ENCODE data around the gene FAH.
"Not testable (repeated sequence)": the region's sequence is repeated elsewhere in the genome, so short reads cannot be mapped to it uniquely, and the experiment has no call there.

Gene FAH

GRCh38 chr15:80152896-80153876 lies at the start of gene FAH:
TSS of gene FAH (plus strand) at chr15:80152999. CDS start at chr15:80153055, 56 bp downstream.
- no peak for DNase-seq (ENCODE audit: low spot score)

DNA sequence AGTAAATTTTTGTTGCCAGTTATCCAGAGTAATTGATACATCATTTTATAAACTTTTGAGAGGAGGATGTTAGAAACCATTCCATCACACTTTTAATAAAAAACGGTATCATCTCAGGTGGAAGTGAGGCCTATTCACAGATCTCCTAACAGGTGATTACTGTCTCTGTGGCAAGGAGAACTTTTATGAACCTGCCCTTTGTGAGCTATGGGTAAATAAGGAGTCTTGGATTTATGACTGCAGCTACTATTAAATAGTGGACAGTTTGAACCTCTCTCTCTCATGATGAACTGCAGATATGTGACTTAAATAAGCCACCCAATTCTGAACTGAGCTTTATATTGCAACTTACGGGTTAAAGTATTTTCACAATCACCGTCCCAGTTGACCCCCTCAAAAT lies 47.6 kb upstream of the FAH start:
- DNase-seq (ENCODE audit: low spot score): no peak

- DNase-seq (ENCODE audit: low spot score): no peak
These were observed 47.2 kb upstream of the FAH start for GRCh38 chr15:80105595-80105994.

DNA sequence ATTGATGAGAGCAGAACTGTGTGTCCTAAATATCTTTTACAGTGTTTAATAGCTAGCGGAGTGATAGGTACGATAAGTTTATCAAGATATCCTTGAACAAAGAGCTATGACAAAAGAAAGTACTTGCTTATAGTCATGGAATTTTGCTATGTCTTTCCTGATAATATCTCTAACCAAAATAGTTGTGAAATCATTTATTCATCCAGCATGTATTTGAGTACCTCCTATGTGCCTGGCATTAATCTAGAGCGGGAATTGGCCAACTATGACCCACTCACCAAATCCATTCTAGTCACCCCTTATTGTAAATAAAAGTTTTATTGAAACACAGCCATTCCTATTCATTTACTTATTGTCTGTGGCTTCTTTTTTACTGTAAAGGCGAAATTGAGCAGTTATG lies 46.7 kb upstream of the FAH start:
- DNase-seq (ENCODE audit: low spot score): no peak

DNA sequence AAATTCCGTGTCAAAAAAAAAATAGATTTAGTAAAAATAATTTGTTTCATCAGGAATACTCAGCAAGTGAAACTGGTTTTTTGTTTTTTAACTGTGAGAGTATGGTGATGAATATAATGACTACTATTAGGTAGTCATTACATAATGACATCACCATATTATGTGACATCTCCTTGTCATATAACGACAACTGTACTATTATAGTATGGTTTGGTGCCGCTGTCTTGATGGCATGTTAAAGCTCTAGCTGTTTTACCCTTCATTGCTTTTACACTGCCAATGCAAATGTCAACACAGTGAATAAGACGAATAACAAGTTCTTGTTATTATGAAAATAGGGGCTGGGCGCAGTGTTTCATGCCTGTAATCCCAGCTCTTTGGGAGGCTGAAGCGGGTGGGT lies 45.6 kb upstream of the FAH start:
- DNase-seq (ENCODE audit: low spot score): no peak

- DNase-seq (ENCODE audit: low spot score): no peak
These were observed 45.0 kb upstream of the FAH start for GRCh38 chr15:80107774-80108173.

GRCh38 chr15:80109388-80109787 lies 43.4 kb upstream of the FAH start:
- no peak for DNase-seq (ENCODE audit: low spot score)

- DNase-seq (ENCODE audit: low spot score): no peak
These were observed 41.9 kb upstream of the FAH start for GRCh38 chr15:80110920-80111319.

- no peak for DNase-seq (ENCODE audit: low spot score)
These were observed 38.7 kb upstream of the FAH start for GRCh38 chr15:80114114-80114513.

DNA sequence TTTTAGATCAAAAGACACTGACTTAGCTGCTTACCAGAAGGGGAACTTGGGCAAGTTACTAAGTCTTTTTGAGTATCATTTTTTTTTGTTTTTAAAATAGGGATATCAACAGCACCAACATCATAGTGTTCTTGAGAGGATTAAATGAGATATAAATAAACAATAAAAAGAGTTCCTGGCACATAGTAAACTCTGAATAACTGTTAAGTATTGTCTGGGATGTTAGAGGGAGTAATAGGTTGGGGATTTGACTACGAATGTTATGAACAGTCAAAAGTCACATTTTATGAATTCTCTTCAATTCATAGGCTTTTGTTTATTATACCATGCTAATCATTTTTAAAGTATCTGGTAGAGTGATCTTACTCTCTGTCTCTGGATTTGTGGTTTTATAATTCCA lies 37.8 kb upstream of the FAH start:
- DNase-seq (ENCODE audit: low spot score): no peak

- DNase-seq (ENCODE audit: low spot score): no peak
These were observed 33.8 kb upstream of the FAH start for GRCh38 chr15:80118956-80119355.

DNA sequence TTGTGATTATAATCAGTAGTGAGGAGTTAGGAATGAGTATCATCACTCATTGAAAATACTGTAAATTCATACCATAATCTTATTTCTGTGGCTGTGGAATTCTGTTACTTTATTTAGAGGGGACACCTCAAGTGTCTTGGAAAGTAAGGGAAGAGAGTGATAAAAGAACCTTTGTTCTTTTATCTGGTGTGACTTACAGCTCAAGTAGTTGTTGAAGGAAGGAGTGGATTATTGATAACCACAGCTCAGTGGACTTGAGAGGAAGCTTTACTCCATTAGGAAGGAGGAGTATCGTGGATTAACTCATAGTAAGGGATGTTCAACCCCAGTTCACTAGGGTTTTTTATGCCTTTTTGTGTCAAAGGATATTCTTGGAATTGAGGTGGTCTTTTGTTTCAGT lies 32.2 kb upstream of the FAH start:
- no peak for DNase-seq (ENCODE audit: low spot score)

- no peak for DNase-seq (ENCODE audit: low spot score)
These were observed 31.3 kb upstream of the FAH start for GRCh38 chr15:80121546-80121945.

- no peak for DNase-seq (ENCODE audit: low spot score)
These were observed 29.8 kb upstream of the FAH start for GRCh38 chr15:80123034-80123433.

- DNase-seq (ENCODE audit: low spot score): not testable (repeated sequence)
These were observed 25.5 kb upstream of the FAH start for GRCh38 chr15:80127253-80127652.

GRCh38 chr15:80127911-80128310 lies 24.9 kb upstream of the FAH start:
- no peak for DNase-seq (ENCODE audit: low spot score)

DNA sequence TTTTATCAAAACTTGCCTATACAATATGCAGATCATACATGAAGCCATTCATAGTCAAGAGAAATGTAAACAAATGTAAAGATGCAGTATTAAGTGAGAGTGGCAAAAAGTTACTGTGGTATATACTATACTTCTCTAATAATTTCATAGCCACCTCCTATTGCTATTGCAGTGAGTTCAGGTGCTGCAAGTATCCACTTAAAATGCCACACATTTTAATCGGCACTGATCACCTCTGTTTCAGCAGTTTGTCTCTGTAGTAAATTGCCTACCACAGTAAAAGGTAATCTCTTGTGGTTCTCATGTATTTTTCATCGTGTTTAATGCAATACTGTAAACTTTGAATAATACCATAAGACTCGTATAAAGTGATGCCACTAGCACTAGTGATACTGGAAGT lies 20.4 kb upstream of the FAH start:
- no peak for DNase-seq (ENCODE audit: low spot score)

GRCh38 chr15:80136854-80137253 lies 15.9 kb upstream of the FAH start:
- DNase-seq (ENCODE audit: low spot score): no peak

- DNase-seq (ENCODE audit: low spot score): no peak
These were observed 13.8 kb upstream of the FAH start for GRCh38 chr15:80138961-80139360.

GRCh38 chr15:80140909-80141308 lies 11.9 kb upstream of the FAH start:
- DNase-seq (ENCODE audit: low spot score): no peak

DNA sequence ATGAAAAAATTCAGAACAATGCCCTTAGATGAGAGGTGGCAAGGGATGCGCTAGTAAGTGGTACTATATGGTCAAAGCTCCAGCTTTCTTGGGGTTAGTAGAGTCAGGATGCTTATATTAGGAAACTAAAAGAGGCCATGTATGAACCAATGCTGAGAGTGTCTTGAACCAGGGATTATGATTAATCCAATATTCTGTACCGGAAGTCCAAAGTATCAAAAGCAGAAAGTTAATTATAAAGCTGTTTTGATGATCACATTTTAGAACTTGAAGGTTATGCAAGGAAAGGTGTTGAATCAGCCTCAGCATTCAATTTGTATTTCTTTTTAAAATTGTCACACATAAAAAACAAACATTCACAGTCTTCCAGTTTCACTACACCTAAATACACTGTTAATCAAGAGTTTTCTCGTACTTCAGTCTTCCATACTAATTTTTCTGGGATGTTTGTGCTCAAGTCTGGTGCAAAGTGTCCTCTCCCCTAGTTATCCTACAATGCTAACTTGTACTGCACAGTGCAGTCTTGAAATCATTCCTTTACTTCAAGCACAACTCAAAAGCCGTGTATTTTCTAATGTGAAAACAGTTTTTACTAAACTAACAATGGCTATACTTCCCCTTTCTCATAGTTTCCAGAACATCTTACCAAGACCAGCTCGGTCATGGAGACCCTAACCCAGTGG lies 10.7 kb upstream of the FAH start:
- DNase-seq (ENCODE audit: low spot score): no peak

DNA sequence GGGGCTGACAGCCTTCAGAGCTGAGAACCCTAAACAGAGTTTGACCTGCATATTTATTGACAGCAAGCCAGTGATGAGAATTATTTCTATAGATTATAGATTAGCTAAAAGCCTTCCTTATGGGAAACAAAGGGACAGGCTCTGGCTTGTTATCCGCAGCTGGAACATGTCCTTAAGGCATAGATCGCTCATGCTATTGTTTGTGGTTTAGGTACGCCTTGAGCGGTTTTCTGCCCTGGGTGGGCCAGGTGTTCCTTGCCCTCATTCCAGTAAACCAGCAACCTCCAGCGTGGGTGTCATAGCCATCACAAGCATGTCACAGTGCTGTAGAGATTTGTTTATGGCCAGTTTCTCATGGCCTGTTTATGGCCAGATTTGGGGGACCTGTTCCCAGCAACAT lies 10.2 kb upstream of the FAH start:
- DNase-seq (ENCODE audit: low spot score): no peak

DNA sequence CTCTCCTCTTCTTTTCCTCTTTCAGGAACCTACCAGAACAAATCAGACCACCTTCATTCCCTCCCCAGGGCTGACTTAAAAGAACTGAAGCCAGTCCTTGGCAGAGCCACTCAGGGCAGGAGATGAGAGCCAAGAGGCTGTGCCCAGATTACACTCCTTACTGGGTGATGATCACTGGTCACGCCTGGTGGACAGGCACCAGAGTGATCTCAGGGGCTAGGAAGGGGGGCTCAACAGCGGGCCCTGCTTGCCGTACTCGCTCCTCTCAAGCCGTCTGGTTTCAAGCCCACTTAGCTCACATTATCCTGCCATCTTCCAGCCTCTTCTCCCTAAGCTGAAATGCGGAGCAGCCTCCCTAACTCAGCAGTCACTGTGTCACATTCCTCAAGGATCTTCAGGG lies 1.7 kb upstream of the FAH start:
- DNase-seq (ENCODE audit: low spot score): no peak
